HEK293T (cell line): ENCODE measurements around the gene NEGR1.

Source experiments
- CTCF ChIA-PET: fragments of 350-600 bp; formaldehyde crosslinking; extraction: SDS; loops from one replicate; lab custom pipeline; 2021; ENCODE audit warnings: antibody characterized with exemption, inconsistent platforms; lab: Yijun Ruan, JAX
- POLR2A ChIA-PET: fragments of 350-600 bp; formaldehyde crosslinking; extraction: SDS; loops from one replicate; lab custom pipeline; 2020; ENCODE audit warnings: antibody characterized with exemption, inconsistent platforms; lab: Yijun Ruan, JAX
- DNase-seq: peaks from one replicate; pipeline ENCODE4 v3.0.0; 2012; ENCODE audit warnings: mixed read lengths; ENCODE audit errors: extremely low spot score
- ARNT ChIP-seq: fragments of 450-650 bp; IDR thresholded peaks from 2 replicates; pipeline ENCODE4 v1.6.1; 2017; ENCODE audit warnings: mild to moderate bottlenecking
- BHLHE40 ChIP-seq: fragments of 450-650 bp; IDR thresholded peaks from 2 replicates; pipeline ENCODE4 v1.6.1; 2016; ENCODE audit warnings: mild to moderate bottlenecking, moderate library complexity, borderline replicate concordance
- CTBP1 ChIP-seq: fragments of 450-650 bp; IDR thresholded peaks from 2 replicates; pipeline ENCODE4 v1.6.1; 2016; ENCODE audit warnings: borderline replicate concordance
- ELF4 ChIP-seq: fragments of 450-650 bp; IDR thresholded peaks from 2 replicates; pipeline ENCODE4 v1.6.1; 2017; ENCODE audit warnings: antibody characterized with exemption
- FOXA1 ChIP-seq: fragments of 450-650 bp; IDR thresholded peaks from 2 replicates; pipeline ENCODE4 v1.6.1; 2016; ENCODE audit warnings: mild to moderate bottlenecking
- FOXK2 ChIP-seq: fragments of 450-650 bp; IDR thresholded peaks from 2 replicates; pipeline ENCODE4 v1.6.1; 2016; ENCODE audit warnings: mild to moderate bottlenecking
- FOXM1 ChIP-seq: fragments of 450-650 bp; IDR thresholded peaks from 2 replicates; pipeline ENCODE4 v1.6.1; 2017; ENCODE audit warnings: mild to moderate bottlenecking, borderline replicate concordance
- HDGF ChIP-seq: fragments of 450-650 bp; IDR thresholded peaks from 2 replicates; pipeline ENCODE4 v1.6.1; 2017; ENCODE audit warnings: antibody characterized with exemption, borderline replicate concordance
- L3MBTL2 ChIP-seq: fragments of 450-650 bp; conservative IDR thresholded peaks from 2 replicates; pipeline ENCODE4 v1.6.1; 2016; ENCODE audit warnings: mild to moderate bottlenecking
- LEF1 ChIP-seq: fragments of 450-650 bp; IDR thresholded peaks from 2 replicates; pipeline ENCODE4 v1.6.1; 2017; ENCODE audit warnings: mild to moderate bottlenecking, borderline replicate concordance
- NFRKB ChIP-seq: fragments of 450-650 bp; IDR thresholded peaks from 2 replicates; pipeline ENCODE4 v1.6.1; 2016; ENCODE audit warnings: mild to moderate bottlenecking, moderate library complexity
- PKNOX1 ChIP-seq: fragments of 450-650 bp; IDR thresholded peaks from 2 replicates; pipeline ENCODE4 v1.6.1; 2016
- SP1 ChIP-seq: fragments of 450-650 bp; IDR thresholded peaks from 2 replicates; pipeline ENCODE4 v1.6.1; 2017
- SUZ12 ChIP-seq: fragments of 450-650 bp; IDR thresholded peaks from 2 replicates; pipeline ENCODE4 v1.6.1; 2016; ENCODE audit warnings: mild to moderate bottlenecking
- TARDBP ChIP-seq: fragments of 450-650 bp; IDR thresholded peaks from 2 replicates; pipeline ENCODE4 v1.6.1; 2016
- ZNF384 ChIP-seq: fragments of 450-650 bp; IDR thresholded peaks from 2 replicates; pipeline ENCODE4 v1.6.1; 2016

NEGR1 gene

GRCh38 chr1:71949681-71950080 lies 332.7 kb downstream of the NEGR1 start:
- TF ChIP-seq CTBP1 (no peak), LEF1 (no peak), ELF4 (no peak), SUZ12 (no peak), FOXM1 (no peak), PKNOX1 (no peak), NFRKB (no peak)
- POLR2A ChIA-PET = no interaction called here
- DNase-seq = no peak
- CTCF ChIA-PET = no interaction called here

- ChIA-PET CTCF (no interaction called here), POLR2A (no interaction called here)
- no peak for TF ChIP-seq TARDBP
- no peak for TF ChIP-seq CTBP1
- no peak for TF ChIP-seq FOXK2
- TF ChIP-seq FOXA1 = no peak
- no peak for TF ChIP-seq BHLHE40
- TF ChIP-seq SUZ12 = no peak
- TF ChIP-seq PKNOX1 = no peak
- no peak for TF ChIP-seq ELF4
- no peak for TF ChIP-seq ARNT
- no peak for DNase-seq
Observed at GRCh38 chr1:71948561-71948960, 333.8 kb downstream of the NEGR1 start.

- CTCF ChIA-PET = no interaction called here
- TF ChIP-seq FOXK2 (no peak), LEF1 (no peak), ARNT (no peak), SP1 (no peak)
- no peak for DNase-seq
- POLR2A ChIA-PET = no interaction called here
Observed at GRCh38 chr1:71944006-71944405, 338.3 kb downstream of the NEGR1 start.

- DNase-seq = no peak
- TF ChIP-seq SUZ12 (no peak), ARNT (no peak), L3MBTL2 (no peak), BHLHE40 (no peak), ZNF384 (no peak), SP1 (no peak)
- ChIA-PET CTCF (no interaction called here), POLR2A (no interaction called here)
Observed at GRCh38 chr1:71940261-71940660, 342.1 kb downstream of the NEGR1 start.

GRCh38 chr1:71930511-71930910 lies 351.8 kb downstream of the NEGR1 start:
- CTCF ChIA-PET = no interaction called here
- POLR2A ChIA-PET = no interaction called here
- DNase-seq = no peak
- TF ChIP-seq BHLHE40 = no peak
- TF ChIP-seq FOXM1 = no peak
- no peak for TF ChIP-seq ELF4
- no peak for TF ChIP-seq TARDBP
- no peak for TF ChIP-seq LEF1
- TF ChIP-seq NFRKB = no peak
- TF ChIP-seq FOXK2 = no peak
- TF ChIP-seq ZNF384 = no peak
- TF ChIP-seq SP1 = no peak
- TF ChIP-seq L3MBTL2 = no peak
- TF ChIP-seq PKNOX1 = no peak
- no peak for TF ChIP-seq ARNT
- TF ChIP-seq FOXA1 = no peak
- TF ChIP-seq SUZ12 = no peak
- no peak for TF ChIP-seq CTBP1
- no peak for TF ChIP-seq HDGF

- ChIA-PET POLR2A (no interaction called here), CTCF (no interaction called here)
- TF ChIP-seq PKNOX1 (no peak), CTBP1 (no peak), L3MBTL2 (no peak), NFRKB (no peak), FOXK2 (no peak), FOXM1 (no peak), ZNF384 (no peak), SP1 (no peak), HDGF (no peak), ARNT (no peak), LEF1 (no peak), ELF4 (no peak), BHLHE40 (no peak), FOXA1 (no peak), TARDBP (no peak), SUZ12 (no peak)
- DNase-seq = no peak
Observed at GRCh38 chr1:71921935-71922559, 360.3 kb downstream of the NEGR1 start.
